Superior temporal gyrus (tissue), 1 donor: ENCODE data around the gene SEH1L.
"Not testable (repeated sequence)": the region's sequence is repeated elsewhere in the genome, so short reads cannot be mapped to it uniquely, and the experiment has no call there.

Source experiments
- DNase-seq: peaks from one replicate; pipeline ENCODE4 v3.0.0-alpha.2; 2016; ENCODE audit errors: extremely low spot score

SEH1L gene

GRCh38 chr18:12995952-12996477 is 48.2 kb downstream of the SEH1L start:
- no peak for DNase-seq

DNA sequence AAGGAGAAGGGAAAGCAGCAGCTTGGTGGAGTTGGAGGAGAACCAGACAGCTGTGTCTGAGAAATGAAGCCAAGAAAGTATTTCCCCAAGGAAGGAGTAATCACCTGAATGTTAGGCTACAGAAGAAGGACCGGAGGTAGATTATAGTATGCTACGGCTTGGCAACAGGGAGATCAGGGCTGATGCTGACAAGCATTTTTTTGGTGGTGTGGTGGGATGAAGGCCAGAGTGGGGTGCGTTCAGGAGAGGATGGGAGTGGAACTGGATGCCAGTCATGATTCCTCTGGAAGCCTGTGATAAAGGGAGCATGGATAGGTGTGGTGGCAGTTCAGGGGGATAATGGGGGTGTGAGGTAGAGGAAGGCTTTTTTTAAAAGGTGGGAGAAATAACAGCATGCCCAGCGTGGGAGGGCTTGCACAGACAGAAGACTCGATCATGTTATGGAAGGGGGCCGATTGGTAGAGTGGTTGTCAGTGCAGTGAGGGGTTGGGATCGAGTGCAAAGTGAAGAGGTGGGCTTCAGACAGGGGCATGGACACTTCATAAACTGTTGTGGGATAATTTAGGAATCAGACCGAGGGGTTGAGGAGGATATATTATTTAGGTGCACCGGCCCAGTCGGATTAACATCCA is 49.0 kb downstream of the SEH1L start:
- no peak for DNase-seq

DNA sequence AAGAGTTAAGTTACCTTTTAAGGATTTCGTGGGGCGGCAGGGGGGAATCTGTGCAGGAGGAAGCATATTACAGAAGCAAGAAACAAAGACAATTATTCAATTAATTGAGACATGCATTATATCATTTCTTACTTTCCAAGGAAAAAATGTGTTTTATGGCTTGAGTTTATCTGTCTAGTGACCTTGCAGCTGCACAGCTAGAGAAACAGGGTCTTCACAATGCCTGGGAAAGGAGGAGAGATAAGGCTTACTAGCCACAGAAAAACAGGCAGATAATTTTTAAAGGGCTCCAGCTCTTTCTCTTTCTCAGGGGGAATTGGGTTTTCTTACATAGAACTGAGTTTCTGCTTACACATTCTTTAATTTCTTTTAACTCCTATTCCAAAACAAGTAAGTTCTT is 49.5 kb downstream of the SEH1L start:
- not testable (repeated sequence) for DNase-seq

- DNase-seq: no peak
Observed at GRCh38 chr18:12998332-12999060, 50.7 kb downstream of the SEH1L start.

GRCh38 chr18:13003466-13003896 is 55.7 kb downstream of the SEH1L start:
- DNase-seq: no peak

DNA sequence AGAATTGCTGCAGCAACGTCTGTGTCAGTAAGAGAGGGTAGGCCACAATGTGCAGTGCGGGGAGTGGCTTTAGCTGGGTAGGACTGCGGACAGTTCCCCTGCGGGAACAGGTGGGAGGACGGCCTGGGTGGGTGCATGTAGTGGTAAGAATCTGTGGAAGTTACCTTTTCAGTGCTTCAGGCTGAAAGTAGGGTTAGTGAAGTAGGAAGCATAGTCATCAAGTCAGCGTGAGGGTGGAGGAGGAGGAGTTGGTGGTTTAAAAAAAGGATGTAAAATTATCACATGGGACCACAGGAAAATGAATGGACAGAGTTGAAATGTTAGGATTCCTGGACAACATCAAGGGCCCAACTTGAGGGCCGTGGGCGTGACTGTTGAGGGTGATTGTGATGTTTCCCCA is 56.6 kb downstream of the SEH1L start:
- no peak for DNase-seq

- DNase-seq: no peak
Observed at GRCh38 chr18:13005289-13005688, 57.5 kb downstream of the SEH1L start.

GRCh38 chr18:13006531-13007247 is 58.9 kb downstream of the SEH1L start:
- no peak for DNase-seq

GRCh38 chr18:13007248-13007560 is 59.4 kb downstream of the SEH1L start:
- no peak for DNase-seq

DNA sequence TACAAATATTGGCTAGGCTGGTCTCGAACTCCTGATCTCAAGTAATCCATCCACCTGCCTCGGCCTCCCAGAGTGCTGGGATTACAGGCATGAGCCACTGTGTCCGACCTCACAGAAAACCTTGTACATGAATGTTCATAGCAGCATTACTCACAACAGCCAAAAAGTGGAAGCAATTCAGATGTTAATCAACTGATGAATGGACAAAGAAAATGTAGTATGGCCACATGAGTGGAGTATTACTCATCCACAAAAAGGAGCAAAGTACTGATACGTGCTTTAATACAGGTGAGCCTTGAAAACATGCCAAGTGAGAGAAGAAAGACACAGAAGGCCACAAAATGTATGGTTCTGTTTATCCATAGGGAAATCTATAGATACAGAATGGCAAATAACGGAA is 63.9 kb downstream of the SEH1L start:
- no peak for DNase-seq

GRCh38 chr18:13014232-13014631 is 66.4 kb downstream of the SEH1L start:
- DNase-seq: no peak

- DNase-seq: no peak
Observed at GRCh38 chr18:13014818-13015217, 67.0 kb downstream of the SEH1L start.

DNA sequence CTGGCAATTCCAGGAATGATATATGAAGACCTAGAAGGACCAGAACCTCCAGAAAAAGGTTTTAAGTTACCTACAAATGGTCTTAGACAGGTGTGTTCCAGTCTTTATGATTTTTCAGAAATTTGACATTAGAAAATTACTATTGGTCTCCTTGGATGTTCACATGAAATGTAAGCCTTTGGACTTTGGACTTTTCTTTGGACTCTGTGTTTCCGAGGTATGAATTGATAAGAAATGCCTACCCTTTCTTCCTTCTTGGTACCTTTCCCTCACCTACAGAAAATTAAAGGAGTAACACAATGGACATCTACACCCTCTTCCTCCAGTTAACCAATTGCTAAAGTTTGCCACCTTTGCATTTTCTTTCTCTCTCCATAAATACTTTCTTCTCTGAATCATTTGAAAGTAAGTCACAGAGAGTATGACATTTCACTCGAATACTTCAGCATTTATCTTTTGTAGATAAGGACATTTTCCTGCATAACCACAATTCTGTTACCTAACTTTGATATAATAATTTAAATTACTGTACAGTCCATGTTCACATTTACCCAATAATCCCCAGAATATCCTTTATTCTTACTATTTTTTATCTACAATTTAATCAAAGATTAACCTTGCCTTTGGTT is 69.5 kb downstream of the SEH1L start:
- no peak for DNase-seq

DNA sequence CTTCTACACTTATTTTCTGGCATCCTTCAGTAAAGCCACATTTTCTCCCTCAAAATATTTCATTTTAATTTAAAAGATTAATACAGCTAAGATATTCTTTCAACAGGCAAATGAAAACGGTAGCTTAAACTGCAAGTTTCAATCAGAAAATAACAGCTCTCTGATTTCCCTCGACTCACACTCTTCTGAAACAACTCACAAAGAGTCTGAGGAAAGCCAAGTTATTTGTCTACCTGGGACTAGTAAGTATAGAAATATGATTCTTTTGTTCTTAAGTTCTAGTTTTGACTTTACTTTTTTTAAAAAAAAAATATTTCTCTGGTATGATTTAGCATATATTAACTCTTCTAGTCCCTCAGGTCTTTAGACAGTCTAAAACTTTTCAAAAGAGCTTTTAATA is 70.6 kb downstream of the SEH1L start:
- no peak for DNase-seq

GRCh38 chr18:13019301-13019700 is 71.5 kb downstream of the SEH1L start:
- no peak for DNase-seq

- DNase-seq: no peak
Observed at GRCh38 chr18:13022644-13023043, 74.8 kb downstream of the SEH1L start.

GRCh38 chr18:13025233-13025632 is 77.4 kb downstream of the SEH1L start:
- no peak for DNase-seq

DNA sequence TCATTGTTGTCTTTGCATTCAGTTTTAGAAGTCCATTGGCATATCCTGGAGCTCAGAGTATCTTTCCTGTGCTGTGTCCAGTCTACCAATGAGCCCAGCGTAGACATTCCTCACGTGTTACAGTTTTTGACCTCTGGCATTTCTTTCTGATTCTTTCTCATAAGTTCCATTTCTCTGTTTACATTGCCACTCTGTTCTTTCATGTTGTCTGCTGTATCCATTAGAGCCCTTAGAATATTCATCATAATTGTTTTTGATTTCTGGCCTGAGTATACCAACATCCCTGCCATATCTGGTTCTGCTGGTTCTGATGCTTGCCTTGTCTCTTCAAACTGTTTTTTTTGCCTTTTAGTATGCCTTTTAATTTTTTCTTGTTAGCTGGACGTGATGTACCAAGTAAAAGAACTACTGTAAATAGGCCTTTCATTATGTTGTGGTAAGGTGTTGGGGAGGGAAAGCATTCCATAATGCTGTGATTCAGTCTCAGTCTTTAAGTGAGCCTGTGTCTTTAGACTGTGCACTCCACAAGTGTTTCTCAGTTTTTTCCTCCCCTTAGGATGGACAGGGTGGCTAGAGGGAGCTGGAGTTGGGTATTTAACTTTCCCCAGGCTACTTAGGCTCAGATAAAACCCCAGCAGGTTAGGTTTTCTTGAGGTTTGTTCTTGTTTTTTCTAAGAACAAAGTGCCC is 78.9 kb downstream of the SEH1L start:
- no peak for DNase-seq

DNA sequence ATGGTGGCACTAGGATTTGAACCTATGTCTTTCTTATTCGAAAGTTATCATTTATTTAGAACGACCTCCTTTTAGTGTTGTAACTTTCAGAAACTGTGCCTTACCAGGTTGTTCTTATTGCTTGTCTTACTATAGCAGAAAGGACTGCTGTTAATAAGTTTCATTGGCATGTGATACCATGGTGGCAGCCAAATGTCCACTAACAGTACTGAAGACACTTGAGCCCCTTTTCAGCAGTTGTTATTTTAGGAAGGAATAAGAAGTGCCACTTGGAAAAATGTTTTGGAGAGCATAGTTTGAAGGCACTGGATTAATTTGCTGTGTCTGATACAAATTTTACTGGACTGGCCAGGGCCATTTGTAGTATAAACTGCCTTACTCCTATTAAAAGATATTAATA is 81.1 kb downstream of the SEH1L start:
- no peak for DNase-seq

DNA sequence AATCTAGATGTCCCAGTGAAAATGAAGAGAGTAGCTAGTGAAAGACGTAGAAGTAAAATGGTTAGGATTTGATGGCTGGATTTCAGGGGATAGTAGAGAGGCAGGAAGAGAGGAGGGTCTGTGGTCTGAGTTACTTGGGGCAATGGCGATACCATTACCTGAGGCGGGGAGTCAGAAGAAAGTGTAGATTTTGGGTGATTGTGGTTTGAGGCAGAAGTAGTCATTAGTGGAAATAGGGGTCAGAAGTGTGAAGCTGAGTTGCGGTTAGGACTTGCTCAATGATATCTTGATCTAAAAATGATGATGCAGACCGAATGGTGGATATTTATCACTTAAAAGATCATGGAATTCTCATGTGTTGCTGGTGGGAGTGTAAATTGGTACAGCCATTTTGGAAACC is 84.4 kb downstream of the SEH1L start:
- DNase-seq: no peak

GRCh38 chr18:13035249-13035914 is 87.6 kb downstream of the SEH1L start:
- no peak for DNase-seq
